Measurements from ENCODE around the gene RUFY4. TPM values are rescaled to one million over a fixed set of nuclear protein-coding genes. Genes with fewer than 3 reads are reported as not detected.
"Not testable (repeated sequence)": the region's sequence is repeated elsewhere in the genome, so short reads cannot be mapped to it uniquely, and the experiment has no call there.

Gene RUFY4
- total RNA-seq, 1 donor from 2014 or later = not detected

GRCh38 chr2:218032336-218033171 lies 36.5 kb upstream of the RUFY4 start:
- TF ChIP-seq CTCF (IDR thresholded peaks at IDR 0.05) = no peak
- no peak for DNase-seq (ENCODE audit: low spot score in 2 of 2)
- Histone ChIP-seq H3K27ac (peak overlapping the region in 1 of 2 donors; percentile 1), H3K36me3 (no peaks in the 10 kb centered on the region), H3K9me3 (no peaks in the 10 kb centered on the region), H3K4me3 (no peak overlapping the region), H3K4me1 (peaks cover 0 to 24% of the 10 kb centered on the region in 2 donors), H3K27me3 (no peaks in the 10 kb centered on the region)
- intact Hi-C loops (cut with DNase I) = loop anchor here (2.0 to 5.0 kb wide), 3 partner anchors 22 to 85 kb away; no protein-coding TSS in a partner anchor

- Histone ChIP-seq H3K27me3 (no peaks in the 10 kb centered on the region), H3K4me3 (no peak overlapping the region), H3K36me3 (no peaks in the 10 kb centered on the region), H3K27ac (no peak overlapping the region), H3K4me1 (peaks cover 0 to 24% of the 10 kb centered on the region in 2 donors), H3K9me3 (no peaks in the 10 kb centered on the region)
- no peak for TF ChIP-seq CTCF (IDR thresholded peaks at IDR 0.05)
- intact Hi-C loops (cut with DNase I) = loop anchor here (2.0 to 5.0 kb wide), 3 partner anchors 22 to 86 kb away; no protein-coding TSS in a partner anchor
- no peak for DNase-seq (ENCODE audit: low spot score in 2 of 2)
Measured at GRCh38 chr2:218033208-218033589, 35.9 kb upstream of the RUFY4 start.

GRCh38 chr2:218033590-218034496 lies 35.2 kb upstream of the RUFY4 start:
- DNase-seq (ENCODE audit: low spot score in 2 of 2) = no peak
- intact Hi-C loops (cut with DNase I) = loop anchor here (2.0 to 5.0 kb wide), 4 partner anchors 23 to 245 kb away; no protein-coding TSS in a partner anchor
- Histone ChIP-seq H3K4me1 (peaks cover 0 to 22% of the 10 kb centered on the region in 2 donors), H3K27me3 (no peaks in the 10 kb centered on the region), H3K27ac (no peak overlapping the region), H3K4me3 (peak overlapping the region; percentile 24 to 55), H3K36me3 (no peaks in the 10 kb centered on the region), H3K9me3 (no peaks in the 10 kb centered on the region)
- no peak for TF ChIP-seq CTCF (IDR thresholded peaks at IDR 0.05)

- peak; percentile 23 to 71 (median 62) for TF ChIP-seq CTCF (IDR thresholded peaks at IDR 0.05)
- intact Hi-C loops (cut with DNase I) = loop anchor here (2.0 to 5.0 kb wide), 3 partner anchors 37 to 246 kb away; no protein-coding TSS in a partner anchor
- H3K36me3 ChIP-seq, H3K27ac ChIP-seq, H3K27me3 ChIP-seq, H3K9me3 ChIP-seq: not testable (repeated sequence)
- peaks cover 0 to 16% of the 10 kb centered on the region in 2 donors for H3K4me1 ChIP-seq
- H3K4me3 ChIP-seq = peak overlapping the region; percentile 25 to 55
- DNase-seq (ENCODE audit: low spot score in 2 of 2) = peak in 1 of 2 donors; percentile 79
Measured at GRCh38 chr2:218034497-218035213, 34.4 kb upstream of the RUFY4 start.
